Uterus (tissue), 4 donors: ENCODE data around the gene SLC30A7. TPM values are rescaled to one million over a fixed set of nuclear protein-coding genes. Genes with fewer than 3 reads are reported as not detected.

ENCODE experiments used
- DNase-seq, 2 donors: peaks; one replicate each; pipeline ENCODE4 v3.0.0-alpha.2; 2019 to 2020
- H3K27ac ChIP-seq, 2 donors: fragments of 200-600 bp; sonication (generic); 1 replicate in 1 of 2; 2 replicates in 1 of 2; pipeline ENCODE4 v1.5.1; 2016 to 2018
- H3K27me3 ChIP-seq, 2 donors: fragments of 200-600 bp; sonication (generic); one replicate each; pipeline ENCODE4 v1.5.1; 2018 to 2019; ENCODE audit warnings: control low read depth in 1 of 2
- H3K36me3 ChIP-seq, 2 donors: fragments of 200-600 bp; sonication (generic); one replicate each; pipeline ENCODE4 v1.5.1; 2019; ENCODE audit warnings: control low read depth in 1 of 2
- H3K4me1 ChIP-seq, 2 donors: fragments of 200-600 bp; sonication (generic); one replicate each; pipeline ENCODE4 v1.5.1; 2018 to 2019; ENCODE audit warnings: control low read depth in 1 of 2
- H3K4me3 ChIP-seq, 2 donors: fragments of 200-600 bp; sonication (generic); 1 replicate in 1 of 2; 2 replicates in 1 of 2; pipeline ENCODE4 v1.5.1; 2018 to 2019; ENCODE audit warnings: mild to moderate bottlenecking in 1 of 2
- H3K9me3 ChIP-seq, 2 donors: fragments of 200-600 bp; sonication (generic); one replicate each; pipeline ENCODE4 v1.5.1; 2019; ENCODE audit warnings: control low read depth in 1 of 2
- POLR2A ChIP-seq, 2 donors: fragments of 450-650 bp; IDR thresholded peaks; one replicate each; pipeline ENCODE4 v1.6.1; 2016; ENCODE audit warnings: antibody characterized with exemption in 2 of 2, mild to moderate bottlenecking in 1 of 2, moderate library complexity in 1 of 2
- intact Hi-C: fragments of 100-400 bp; cut with DNase I; formaldehyde crosslinking; loops from one replicate; pipeline ENCODE4 v1.15.1; 2023; ENCODE audit warnings: low total_unique reads
- total RNA-seq, 4 donors: library from RNA; depleted of rRNA in 3 of 4; stranded (reverse); fragments of >200 nt in 3 of 4; gene quantifications; one replicate each; pipeline versions ENCODE4 v1.1.0 to v1.2.4, GENCODE V29; 2014 to 2023
- TF ChIP-seq, protein P1 (sequence below), 4 experiments: fragments of 200-600 bp in 2 of 4; fragments of 450-650 bp in 2 of 4; sonication (generic) in 2 of 4; IDR thresholded peaks; one replicate each; pipeline ENCODE4 v1.5.1; 2016 to 2019; ENCODE audit warnings: antibody characterized with exemption in 4 of 4, mild to moderate bottlenecking in 2 of 4, moderate library complexity in 1 of 4
- donor health status: DM: yes; HTN: yes; CAD: no.

The SLC30A7 gene
- total RNA-seq, 4 donors from 2014 or later: 15.1 to 53.0 (median 22.8) TPM

DNA sequence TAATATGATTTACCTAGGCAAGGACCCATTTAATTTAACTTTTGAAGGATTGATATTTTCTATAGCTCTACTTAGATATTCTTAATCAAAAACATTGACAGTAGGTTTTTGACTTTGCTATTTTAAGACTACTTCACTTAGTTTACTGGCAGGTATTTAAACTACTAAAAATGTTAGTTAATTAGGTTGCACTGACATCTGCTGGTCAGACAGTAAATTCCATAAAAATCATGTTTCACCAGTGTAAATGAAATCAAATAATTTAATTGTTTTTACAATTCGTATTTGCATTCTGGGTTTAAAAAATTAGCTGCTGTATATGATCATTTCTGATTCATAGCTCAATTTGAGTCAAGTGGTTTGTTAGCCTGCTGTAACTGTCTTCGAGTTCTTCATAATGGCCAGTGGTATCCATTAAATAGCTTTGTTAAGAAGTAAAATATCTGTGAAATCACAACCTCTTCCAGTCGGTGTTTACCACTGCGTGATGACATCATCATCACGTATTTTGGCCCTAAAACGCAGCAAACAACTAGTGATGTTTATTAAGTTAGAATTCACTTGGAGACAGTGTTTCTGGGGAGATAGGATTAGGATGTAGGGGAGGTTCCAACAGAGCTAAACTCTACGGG, 27.4 kb upstream of the SLC30A7 start:
- intact Hi-C loops: loop anchor here (10.0 kb wide), 2 partner anchors 264 to 404 kb away; no protein-coding TSS in a partner anchor
- Histone ChIP-seq H3K27me3 (no peaks in the 10 kb centered on the region), H3K27ac (no peak overlapping the region), H3K4me1 (no peaks in the 10 kb centered on the region), H3K4me3 (no peak overlapping the region), H3K9me3 (no peaks in the 10 kb centered on the region), H3K36me3 (no peaks in the 10 kb centered on the region)
- DNase-seq: no peak
- TF ChIP-seq, protein P1, sequence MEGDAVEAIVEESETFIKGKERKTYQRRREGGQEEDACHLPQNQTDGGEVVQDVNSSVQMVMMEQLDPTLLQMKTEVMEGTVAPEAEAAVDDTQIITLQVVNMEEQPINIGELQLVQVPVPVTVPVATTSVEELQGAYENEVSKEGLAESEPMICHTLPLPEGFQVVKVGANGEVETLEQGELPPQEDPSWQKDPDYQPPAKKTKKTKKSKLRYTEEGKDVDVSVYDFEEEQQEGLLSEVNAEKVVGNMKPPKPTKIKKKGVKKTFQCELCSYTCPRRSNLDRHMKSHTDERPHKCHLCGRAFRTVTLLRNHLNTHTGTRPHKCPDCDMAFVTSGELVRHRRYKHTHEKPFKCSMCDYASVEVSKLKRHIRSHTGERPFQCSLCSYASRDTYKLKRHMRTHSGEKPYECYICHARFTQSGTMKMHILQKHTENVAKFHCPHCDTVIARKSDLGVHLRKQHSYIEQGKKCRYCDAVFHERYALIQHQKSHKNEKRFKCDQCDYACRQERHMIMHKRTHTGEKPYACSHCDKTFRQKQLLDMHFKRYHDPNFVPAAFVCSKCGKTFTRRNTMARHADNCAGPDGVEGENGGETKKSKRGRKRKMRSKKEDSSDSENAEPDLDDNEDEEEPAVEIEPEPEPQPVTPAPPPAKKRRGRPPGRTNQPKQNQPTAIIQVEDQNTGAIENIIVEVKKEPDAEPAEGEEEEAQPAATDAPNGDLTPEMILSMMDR (IDR thresholded peaks at IDR 0.05): peak; percentile 56 to 69 (median 68)
- TF ChIP-seq POLR2A (IDR thresholded peaks at IDR 0.05): no peak

DNA sequence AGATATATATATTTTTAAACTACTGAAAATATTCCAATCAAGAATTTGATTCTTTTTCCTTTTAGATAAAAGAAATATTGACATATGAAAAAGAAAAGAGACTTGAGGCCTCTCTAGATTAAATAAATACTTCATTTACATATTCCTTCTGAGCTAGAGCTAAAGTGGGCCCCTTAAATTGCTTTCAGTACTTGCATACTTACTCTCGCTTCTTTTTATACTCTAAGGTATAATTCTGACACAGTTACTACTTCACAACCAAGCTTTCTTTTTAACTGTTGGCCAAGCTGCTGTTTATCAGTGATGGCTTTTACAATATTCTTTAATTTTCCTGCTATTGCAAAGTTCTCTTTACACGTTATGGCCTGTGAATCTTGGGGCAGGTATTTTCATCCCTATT, 25.9 kb upstream of the SLC30A7 start:
- no peak for DNase-seq
- Histone ChIP-seq H3K27me3 (no peaks in the 10 kb centered on the region), H3K36me3 (no peaks in the 10 kb centered on the region), H3K27ac (no peak overlapping the region), H3K9me3 (no peaks in the 10 kb centered on the region), H3K4me3 (no peak overlapping the region), H3K4me1 (no peaks in the 10 kb centered on the region)
- TF ChIP-seq POLR2A (IDR thresholded peaks at IDR 0.05): no peak
- TF ChIP-seq, protein P1 (IDR thresholded peaks at IDR 0.05): no peak
- intact Hi-C loops: loop anchor here (10.0 kb wide), 2 partner anchors 265 to 405 kb away; no protein-coding TSS in a partner anchor

DNA sequence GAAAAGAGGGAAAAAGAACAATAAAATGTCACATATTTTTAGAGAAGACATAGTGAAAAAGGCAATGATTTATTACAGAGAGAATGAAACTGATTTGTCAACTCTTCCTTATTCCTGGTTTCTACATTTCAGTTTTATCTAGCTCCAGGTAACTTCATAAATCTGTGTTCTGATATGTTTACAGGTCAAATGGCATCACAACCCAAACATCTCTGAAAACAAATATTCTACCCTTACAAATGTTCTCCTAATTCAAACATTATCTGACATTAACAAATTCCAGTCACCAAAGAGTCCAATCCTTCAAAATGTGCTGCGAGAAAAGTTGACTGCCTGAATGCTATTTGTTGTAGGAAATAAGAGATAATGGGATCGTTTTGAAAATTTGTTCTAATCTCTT, 21.5 kb upstream of the SLC30A7 start:
- intact Hi-C loops: no loop called here
- TF ChIP-seq, protein P1 (IDR thresholded peaks at IDR 0.05): no peak
- no peak for TF ChIP-seq POLR2A (IDR thresholded peaks at IDR 0.05)

DNA sequence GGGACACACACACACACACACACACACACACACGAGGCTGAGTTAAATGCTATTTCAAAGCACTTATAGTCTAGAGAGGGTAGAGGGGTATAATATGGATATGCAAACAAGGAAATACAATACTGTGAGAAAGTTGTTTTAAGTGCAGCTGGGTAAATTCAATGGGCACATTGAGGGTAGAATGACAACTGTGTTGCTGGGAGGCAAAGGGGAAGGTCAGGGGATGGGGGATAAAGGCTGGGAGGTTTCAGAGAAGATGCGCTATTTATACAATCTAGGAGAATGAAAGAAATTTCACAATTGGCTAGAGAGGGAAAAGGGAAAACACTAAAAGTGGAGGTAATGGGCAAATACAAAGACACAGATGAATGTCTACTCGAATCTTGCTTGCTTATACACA, 20.7 kb upstream of the SLC30A7 start:
- Histone ChIP-seq H3K27ac (no peak overlapping the region), H3K4me1 (no peaks in the 10 kb centered on the region), H3K27me3 (no peaks in the 10 kb centered on the region), H3K36me3 (no peaks in the 10 kb centered on the region), H3K9me3 (no peaks in the 10 kb centered on the region), H3K4me3 (no peak overlapping the region)
- TF ChIP-seq, protein P1 (IDR thresholded peaks at IDR 0.05): no peak
- no peak for TF ChIP-seq POLR2A (IDR thresholded peaks at IDR 0.05)
- intact Hi-C loops: no loop called here
- no peak for DNase-seq

More for the DNA sequence above, 21.5 kb upstream of the SLC30A7 start:
- H3K27ac ChIP-seq: no peak overlapping the region
- no peak overlapping the region for H3K4me3 ChIP-seq
- H3K9me3 ChIP-seq: no peaks in the 10 kb centered on the region
- no peaks in the 10 kb centered on the region for H3K4me1 ChIP-seq
- H3K27me3 ChIP-seq: no peaks in the 10 kb centered on the region
- no peak for DNase-seq
- H3K36me3 ChIP-seq: no peaks in the 10 kb centered on the region

DNA sequence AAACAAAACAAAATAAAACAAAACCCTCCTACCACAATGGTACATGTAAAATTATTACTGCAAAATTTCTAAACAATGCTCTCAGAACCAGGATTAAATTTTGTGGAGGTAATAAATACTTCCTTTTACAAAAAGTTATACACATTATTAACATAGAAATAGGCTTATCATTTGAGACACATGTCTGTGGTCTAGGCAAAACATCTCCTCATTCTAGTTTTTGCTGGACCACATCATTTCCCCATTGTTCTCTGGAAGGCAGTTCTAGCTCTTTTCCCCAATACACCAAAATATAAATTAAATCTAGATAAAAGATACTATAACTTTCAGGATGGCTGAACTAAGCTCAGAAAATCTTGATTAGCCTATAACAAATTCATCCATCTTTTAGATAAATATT, 19.6 kb upstream of the SLC30A7 start:
- no peaks in the 10 kb centered on the region for H3K9me3 ChIP-seq
- DNase-seq: no peak

More for the DNA sequence above, 19.6 kb upstream of the SLC30A7 start:
- intact Hi-C loops: no loop called here
- H3K4me3 ChIP-seq: no peak overlapping the region
- H3K4me1 ChIP-seq: no peaks in the 10 kb centered on the region
- H3K27ac ChIP-seq: no peak overlapping the region
- TF ChIP-seq, protein P1 (IDR thresholded peaks at IDR 0.05): no peak
- no peak for TF ChIP-seq POLR2A (IDR thresholded peaks at IDR 0.05)
- H3K36me3 ChIP-seq: no peaks in the 10 kb centered on the region
- H3K27me3 ChIP-seq: no peaks in the 10 kb centered on the region
